Renal pelvis (tissue), 4 donors: ENCODE measurements around the gene SYNGR3. TPM values are rescaled to one million over a fixed set of nuclear protein-coding genes. Genes with fewer than 3 reads are reported as not detected.
A peak's percentile ranks its signal among the peaks of the same experiment; 100 is the strongest.
"Not testable (repeated sequence)": the region's sequence is repeated elsewhere in the genome, so short reads cannot be mapped to it uniquely, and the experiment has no call there.

ENCODE experiments used
- DNase-seq: peaks from one replicate; pipeline ENCODE4 v3.0.0-alpha.2; 2013
- polyA plus RNA-seq, 3 donors: library from polyadenylated mRNA; unstranded; fragments of 120-200 nt; gene quantifications; one replicate each; pipeline ENCODE4 v1.2.1, GENCODE V29; 2013; ENCODE audit not compliant: insufficient read length in 3 of 3

SYNGR3 gene
- polyA plus RNA-seq, 3 donors, result 1.5 to 2.4 (median 2.1) TPM

- DNase-seq, result not testable (repeated sequence)
Measured at GRCh38 chr16:1958143-1958491, 31.7 kb upstream of the SYNGR3 start.

DNA sequence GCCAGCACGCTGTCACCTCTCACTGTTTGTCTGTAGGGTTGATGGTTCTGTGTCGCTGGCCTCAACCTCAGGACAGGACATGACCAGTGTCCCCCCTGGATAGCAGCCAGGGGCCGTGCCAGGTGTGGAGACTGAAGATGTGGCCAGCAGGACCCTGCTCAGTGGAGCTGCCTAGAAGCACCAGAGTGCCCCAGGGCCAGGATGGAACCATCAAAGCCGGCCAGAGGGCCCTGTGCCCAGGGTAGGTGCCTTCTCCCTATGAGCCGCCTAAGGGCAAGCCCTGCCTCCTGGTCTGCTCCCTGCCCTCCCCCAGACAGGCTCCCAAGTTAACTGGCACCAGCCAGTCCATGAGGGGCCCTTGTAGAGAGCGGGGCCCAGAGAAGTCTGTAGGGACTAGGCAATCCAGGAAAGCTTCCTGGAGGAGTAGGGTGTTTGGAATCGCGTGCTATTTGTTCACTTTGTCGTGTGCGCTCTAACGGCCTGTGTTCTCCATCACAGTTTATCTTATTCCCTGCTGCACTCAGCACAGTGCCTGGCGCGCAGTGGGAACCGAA lies 31.0 kb upstream of the SYNGR3 start:
- DNase-seq, result no peak

- peak; percentile 87 for DNase-seq
Measured at GRCh38 chr16:1959269-1960039, 30.3 kb upstream of the SYNGR3 start, which contains the start of gene NDUFB10. Gene NDUFB10, plus strand, starts transcription at chr16:1959538. Its CDS starts 87 bp downstream, at chr16:1959625.

GRCh38 chr16:1960665-1961630 lies 28.8 kb upstream of the SYNGR3 start:
- DNase-seq, result no peak

GRCh38 chr16:1961651-1962067 lies 28.1 kb upstream of the SYNGR3 start:
- no peak for DNase-seq

DNA sequence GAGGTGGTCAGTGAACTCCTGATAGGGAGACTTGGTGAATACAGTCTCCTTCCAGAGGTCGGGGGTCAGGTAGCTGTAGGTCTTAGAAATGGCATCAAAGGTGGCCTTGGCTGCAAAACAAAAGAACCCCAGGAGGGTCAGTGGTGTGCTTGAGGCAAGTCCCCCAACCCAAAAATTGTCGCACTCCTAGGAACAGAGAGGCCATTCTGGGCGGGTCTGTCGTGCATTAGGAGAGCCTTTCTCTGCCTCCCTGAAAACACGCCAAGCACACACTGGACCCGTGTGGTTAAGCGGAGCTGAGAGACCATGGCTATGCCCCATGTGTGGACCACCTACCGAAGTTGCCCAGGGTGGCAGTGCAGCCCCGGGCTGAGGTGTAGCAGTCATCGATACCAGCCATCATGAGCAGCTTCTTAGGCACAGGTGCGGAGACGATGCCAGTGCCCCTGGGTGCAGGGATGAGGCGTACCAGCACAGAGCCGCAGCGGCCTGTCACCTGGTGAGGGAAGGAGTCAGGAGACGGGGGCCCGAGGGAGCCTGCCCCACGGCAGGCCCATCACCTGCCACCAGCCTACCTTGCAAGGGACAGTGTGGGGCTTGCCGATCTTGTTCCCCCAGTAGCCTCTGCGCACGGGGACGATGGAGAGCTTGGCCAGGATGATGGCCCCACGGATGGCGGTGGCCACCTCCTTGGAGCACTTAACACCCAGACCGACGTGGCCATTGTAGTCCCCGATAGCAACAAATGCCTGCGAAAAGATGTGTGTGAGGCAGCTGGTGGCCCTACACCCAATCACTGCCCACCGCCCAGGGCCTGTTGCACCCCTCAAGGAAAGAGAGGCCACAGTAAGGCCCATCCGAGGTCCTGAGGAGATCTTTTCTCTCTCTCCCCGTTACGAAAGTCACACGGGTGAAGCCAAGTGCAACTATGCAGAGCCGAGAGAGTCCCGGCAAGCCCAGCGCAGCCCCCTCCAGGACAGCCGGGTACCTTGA lies 27.3 kb upstream of the SYNGR3 start:
- not testable (repeated sequence) for DNase-seq

DNA sequence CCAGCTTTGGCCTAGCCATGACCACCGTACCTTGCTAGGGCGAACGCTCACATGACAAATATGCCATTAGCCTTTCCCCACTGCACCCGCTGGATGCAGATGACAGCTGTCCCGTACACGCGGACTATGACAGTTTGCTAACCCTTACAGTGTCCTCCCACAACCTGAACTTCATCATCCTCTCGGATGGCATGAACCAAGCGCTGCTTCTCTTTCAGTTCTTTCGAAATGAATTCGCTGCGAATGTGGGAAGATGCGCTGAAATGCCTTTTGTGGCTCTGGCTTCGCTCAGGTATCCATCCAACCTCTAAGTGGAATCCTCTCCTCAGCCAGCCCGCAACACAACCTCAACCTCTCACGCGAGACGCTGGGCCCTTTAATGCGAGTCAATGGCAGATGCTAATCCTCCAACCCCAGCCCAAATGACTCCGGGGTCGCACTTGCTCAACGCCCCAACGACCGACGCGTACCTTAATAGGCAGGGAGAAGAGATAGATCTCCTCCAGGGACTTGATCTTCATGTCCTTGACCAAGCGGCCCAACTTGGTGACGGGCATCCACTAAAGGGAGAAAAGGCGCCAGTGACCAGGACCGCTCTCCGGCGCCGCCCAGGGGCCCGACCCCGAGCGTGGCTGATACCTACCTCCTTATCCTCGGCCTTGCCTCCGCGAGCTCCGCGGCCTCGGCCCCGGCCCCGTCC lies 25.8 kb upstream of the SYNGR3 start:
- no peak for DNase-seq

- DNase-seq, result peak; percentile 99
Measured at GRCh38 chr16:1964506-1965395, 25.0 kb upstream of the SYNGR3 start, which contains the start of gene RPS2. Gene RPS2, minus strand, starts transcription at chr16:1964826. Its CDS starts 201 bp downstream, at chr16:1964625.

DNA sequence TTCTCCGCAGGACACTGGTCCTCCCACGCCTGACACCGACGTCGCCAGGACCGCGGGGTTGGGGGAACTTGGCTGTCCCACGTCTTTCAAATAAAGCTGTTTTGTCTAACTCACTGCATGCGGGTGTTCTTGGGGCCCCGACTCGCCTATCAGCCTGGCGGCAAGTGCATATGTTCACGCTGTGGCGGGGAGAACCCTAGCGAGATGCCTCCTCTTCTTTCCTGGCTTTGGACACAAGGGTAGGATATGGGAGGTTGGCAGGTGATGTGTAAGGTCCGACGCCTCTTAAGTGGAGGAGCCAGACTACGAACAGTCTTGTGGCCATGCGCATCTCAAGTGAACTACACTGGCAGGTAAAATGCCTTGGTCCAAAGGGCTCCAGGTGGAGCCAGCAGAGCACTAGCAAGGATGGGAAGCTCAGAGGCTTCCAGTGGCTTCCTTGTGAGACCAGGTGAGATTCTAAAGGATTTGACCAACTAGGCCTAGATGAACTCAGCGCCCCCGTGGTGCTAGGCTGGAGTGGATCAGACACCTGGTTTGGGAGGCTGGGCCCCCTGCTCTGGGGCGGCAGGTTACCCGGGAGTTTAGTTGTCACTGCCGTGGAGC lies 24.3 kb upstream of the SYNGR3 start:
- DNase-seq, result no peak

- DNase-seq, result no peak
Measured at GRCh38 chr16:1966460-1966859, 23.3 kb upstream of the SYNGR3 start, which contains the start of gene RNF151. Gene RNF151, plus strand, starts transcription at chr16:1966856. Its CDS starts 26 bp downstream, at chr16:1966882.

DNA sequence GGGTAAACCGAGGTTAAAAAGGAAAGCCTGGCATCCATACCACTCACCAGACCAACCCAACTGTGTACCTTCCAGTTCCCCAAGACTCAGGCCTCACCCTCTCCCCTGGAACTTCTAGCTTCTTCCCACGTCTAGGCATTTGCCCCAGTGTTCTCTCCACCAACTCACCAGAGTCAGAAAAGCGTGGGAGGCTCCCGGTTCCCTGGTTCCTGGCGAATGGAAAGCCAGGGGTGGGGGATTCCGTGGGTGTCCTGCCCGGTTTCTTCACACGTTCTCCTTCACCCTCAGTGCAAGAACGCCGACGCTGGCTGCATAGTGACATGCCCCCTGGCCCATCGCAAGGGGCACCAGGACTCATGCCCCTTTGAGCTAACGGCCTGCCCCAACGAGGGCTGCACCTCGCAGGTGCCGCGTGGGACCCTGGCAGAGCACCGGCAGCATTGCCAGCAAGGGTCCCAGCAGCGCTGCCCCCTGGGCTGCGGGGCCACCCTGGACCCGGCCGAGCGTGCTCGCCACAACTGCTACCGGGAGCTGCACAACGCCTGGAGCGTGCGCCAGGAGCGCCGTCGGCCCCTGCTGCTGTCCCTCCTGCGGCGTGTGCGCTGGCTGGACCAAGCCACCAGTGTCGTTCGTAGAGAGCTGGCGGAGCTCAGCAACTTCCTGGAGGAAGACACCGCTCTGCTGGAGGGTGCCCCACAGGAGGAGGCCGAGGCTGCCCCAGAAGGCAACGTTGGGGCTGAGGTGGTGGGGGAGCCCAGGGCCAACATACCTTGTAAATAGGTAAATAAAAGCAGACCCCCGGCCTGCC lies 21.4 kb upstream of the SYNGR3 start:
- DNase-seq, result no peak

DNA sequence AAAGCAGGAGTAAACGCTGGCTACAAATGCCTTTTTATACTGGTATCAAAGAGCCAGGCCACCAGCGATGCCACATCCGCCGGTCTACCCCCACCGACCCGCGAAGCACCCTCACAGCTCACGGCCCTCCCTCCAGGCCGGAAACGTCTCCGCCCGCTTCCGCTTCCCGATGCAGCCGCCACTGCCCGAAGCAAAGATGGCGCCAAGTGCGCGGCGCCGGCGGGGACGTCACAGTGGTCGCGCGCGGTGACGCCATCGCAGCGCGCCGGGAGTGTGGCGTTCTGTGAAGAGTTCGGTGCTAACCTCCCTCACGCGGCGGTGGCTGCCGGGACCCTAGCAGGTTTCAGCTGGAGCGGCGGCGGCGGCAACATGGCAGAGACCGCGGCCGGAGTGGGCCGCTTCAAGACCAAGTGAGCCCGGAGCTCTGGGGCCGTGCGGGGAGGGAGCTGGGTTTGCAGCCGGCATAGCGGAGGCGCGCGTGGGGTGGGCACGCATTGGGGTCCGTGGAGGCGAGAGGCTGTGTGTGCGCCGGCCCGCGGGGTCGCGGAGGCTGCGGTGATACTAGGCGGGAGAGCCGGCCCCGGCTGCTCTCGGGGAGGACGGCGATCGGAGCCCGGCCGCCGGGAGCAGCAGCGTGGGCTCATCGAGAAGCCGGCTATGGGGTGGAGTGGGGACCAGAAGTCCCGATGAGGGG lies 17.8 kb upstream of the SYNGR3 start, which contains the start of gene TBL3:
TSS of gene TBL3 (plus strand) at position 258 of the 694 bp plus-strand sequence. CDS start at position 370, 112 bp downstream.
- peak; percentile 94 for DNase-seq

DNA sequence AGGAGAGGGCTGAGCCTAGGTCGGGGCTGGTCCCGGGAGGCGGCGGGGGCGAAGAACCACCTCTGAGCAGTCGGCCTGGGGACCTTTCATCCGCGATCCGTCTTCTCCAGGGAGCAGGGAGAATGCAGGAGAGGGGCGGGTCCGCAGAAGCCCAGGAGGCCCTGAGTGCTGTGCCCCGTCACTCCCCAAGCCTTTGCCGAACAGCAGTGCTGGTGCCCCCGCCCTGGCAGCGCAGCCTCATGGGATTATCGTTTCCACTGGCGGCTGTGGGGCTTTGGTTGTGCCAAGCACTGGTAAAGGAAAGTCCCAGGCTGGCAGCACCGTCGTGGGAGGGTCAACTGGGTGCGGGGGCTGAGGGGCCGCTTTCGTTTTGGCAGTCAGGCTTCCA lies 17.3 kb upstream of the SYNGR3 start:
- DNase-seq, result no peak

- no peak for DNase-seq
Measured at GRCh38 chr16:1973461-1974156, 16.2 kb upstream of the SYNGR3 start.

DNA sequence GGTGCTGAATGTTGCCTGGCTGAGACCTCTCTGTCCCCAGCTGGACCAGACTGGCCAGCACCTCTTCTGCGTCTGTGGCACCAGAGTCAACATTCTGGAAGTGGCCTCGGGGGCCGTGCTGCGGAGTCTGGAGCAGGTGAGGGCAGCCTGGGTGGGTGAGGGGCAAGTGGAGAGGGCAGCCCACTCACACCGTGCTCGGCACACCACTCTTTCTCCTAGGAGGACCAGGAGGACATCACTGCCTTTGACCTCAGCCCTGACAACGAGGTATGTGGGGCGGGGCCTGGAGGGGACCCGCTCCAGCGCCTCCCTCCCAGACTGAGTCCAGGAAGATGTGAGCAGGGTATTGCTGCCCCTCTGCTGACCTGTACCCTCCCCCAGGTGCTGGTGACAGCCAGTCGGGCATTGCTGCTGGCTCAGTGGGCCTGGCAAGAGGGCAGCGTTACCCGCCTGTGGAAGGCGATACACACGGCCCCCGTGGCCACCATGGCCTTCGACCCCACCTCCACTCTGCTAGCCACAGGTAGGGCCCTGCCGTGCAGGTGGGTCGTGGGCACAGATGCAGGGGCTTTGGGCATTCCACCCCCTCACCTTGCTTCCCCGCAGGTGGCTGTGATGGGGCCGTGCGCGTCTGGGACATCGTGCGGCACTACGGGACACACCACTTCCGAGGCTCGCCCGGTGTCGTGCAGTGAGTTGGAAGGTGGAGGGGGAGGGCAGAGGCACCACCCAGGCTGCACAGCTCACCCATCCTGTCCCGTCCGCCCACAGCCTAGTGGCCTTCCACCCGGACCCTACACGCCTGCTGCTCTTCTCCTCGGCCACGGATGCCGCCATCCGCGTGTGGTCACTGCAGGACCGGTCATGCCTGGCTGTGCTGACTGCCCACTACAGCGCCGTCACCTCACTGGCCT lies 15.4 kb upstream of the SYNGR3 start:
- DNase-seq, result no peak
